ENCODE results near the gene CFHR1.

DNA sequence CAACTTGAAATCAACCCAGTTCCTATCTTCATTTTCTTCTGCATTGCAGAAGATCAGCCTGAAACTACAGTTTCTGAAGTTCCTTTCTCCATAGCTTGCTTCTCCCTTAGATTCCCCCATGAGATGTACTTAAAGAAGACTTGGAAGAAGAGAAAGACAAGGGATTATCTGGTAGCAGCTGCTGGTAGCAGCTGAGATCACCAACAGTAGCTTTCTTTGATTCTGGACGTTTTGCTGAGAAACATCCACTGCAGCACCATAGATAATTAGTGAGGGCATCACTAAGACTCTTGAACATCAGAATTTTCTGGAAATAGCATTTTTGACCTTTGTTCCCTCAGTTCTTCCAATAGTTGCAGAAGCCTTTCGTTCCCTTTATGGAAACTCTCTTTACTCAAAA, 45.4 kb upstream of the CFHR1 start:
- TF ChIP-seq, protein P1, sequence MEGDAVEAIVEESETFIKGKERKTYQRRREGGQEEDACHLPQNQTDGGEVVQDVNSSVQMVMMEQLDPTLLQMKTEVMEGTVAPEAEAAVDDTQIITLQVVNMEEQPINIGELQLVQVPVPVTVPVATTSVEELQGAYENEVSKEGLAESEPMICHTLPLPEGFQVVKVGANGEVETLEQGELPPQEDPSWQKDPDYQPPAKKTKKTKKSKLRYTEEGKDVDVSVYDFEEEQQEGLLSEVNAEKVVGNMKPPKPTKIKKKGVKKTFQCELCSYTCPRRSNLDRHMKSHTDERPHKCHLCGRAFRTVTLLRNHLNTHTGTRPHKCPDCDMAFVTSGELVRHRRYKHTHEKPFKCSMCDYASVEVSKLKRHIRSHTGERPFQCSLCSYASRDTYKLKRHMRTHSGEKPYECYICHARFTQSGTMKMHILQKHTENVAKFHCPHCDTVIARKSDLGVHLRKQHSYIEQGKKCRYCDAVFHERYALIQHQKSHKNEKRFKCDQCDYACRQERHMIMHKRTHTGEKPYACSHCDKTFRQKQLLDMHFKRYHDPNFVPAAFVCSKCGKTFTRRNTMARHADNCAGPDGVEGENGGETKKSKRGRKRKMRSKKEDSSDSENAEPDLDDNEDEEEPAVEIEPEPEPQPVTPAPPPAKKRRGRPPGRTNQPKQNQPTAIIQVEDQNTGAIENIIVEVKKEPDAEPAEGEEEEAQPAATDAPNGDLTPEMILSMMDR (conservative IDR thresholded peaks at IDR 0.05; ENCODE audit: low read depth, low read length): no peak
- TF ChIP-seq EZH2phosphoT487 (IDR thresholded peaks at IDR 0.05; ENCODE audit: borderline replicate concordance, low read length) (no peak), EZH2 (IDR thresholded peaks at IDR 0.05; ENCODE audit: low read length, unreplicated experiment) (no peak)

Data from PC-3 (cell line).